ENCODE data around the gene PRIM2.
"Not testable (repeated sequence)": the region's sequence is repeated elsewhere in the genome, so short reads cannot be mapped to it uniquely, and the experiment has no call there.

DNA sequence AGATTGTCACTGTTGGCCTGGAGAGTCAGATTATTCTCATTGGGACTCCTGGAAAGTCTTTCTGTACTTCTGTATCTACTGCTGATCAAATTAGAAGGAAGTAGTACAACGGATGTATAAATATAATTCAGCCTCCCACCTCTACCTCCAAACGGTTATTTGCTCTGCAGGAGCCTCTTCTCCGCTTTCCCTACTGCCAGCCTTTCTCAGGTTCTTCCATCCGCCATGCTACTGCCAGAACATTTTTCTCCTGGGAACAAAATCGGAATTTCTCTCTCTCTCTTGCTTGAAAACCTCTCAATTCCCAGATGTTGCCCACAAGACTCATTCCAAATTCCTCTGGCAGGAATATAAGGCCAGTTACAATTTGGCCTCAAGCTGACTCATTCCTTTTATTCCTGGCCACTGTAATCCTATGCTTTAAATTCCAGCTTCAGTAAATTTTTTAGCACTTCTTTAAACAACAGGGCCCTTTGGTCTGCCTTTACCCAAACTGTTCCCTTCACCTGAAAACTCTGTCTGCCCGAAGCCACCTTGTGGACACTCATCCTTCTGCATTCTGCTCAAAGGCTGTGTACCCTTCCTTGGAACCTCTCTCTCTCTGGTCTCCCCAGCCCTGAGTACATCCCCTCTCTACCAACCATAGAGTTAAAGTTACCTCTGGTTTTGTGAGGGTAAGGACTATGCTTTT lies 354.7 kb downstream of the PRIM2 start:
- TF ChIP-seq, protein P1, sequence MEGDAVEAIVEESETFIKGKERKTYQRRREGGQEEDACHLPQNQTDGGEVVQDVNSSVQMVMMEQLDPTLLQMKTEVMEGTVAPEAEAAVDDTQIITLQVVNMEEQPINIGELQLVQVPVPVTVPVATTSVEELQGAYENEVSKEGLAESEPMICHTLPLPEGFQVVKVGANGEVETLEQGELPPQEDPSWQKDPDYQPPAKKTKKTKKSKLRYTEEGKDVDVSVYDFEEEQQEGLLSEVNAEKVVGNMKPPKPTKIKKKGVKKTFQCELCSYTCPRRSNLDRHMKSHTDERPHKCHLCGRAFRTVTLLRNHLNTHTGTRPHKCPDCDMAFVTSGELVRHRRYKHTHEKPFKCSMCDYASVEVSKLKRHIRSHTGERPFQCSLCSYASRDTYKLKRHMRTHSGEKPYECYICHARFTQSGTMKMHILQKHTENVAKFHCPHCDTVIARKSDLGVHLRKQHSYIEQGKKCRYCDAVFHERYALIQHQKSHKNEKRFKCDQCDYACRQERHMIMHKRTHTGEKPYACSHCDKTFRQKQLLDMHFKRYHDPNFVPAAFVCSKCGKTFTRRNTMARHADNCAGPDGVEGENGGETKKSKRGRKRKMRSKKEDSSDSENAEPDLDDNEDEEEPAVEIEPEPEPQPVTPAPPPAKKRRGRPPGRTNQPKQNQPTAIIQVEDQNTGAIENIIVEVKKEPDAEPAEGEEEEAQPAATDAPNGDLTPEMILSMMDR (conservative IDR thresholded peaks at IDR 0.05; ENCODE audit: low read depth, low read length), result not testable (repeated sequence)
- TF ChIP-seq EZH2 (IDR thresholded peaks at IDR 0.05; ENCODE audit: borderline replicate concordance, low read depth, low read length, poor library complexity, severe bottlenecking), result not testable (repeated sequence)
